Psoas muscle (tissue), 8 donors: ENCODE measurements around the gene FANCM. TPM values are rescaled to one million over a fixed set of nuclear protein-coding genes. Genes with fewer than 3 reads are reported as not detected.

Source experiments
- ATAC-seq, 4 donors: fragments of 200-7000 bp; cut with Tn5 transposase; one replicate each; pipeline ENCODE4 v1.9.1; 2020; ENCODE audit warnings: moderate library complexity in 3 of 4, mild to moderate bottlenecking in 2 of 4
- DNase-seq, 2 donors: peaks; one replicate each; pipeline ENCODE4 v3.0.0-alpha.2; 2020
- H3K27ac ChIP-seq: fragments of 200-600 bp; one replicate; pipeline ENCODE4 v1.8.0; 2022
- H3K27me3 ChIP-seq, 3 donors: fragments of 200-600 bp in 1 of 3; one replicate each; pipeline versions ENCODE4 v1.6.1 to v1.8.0; 2013 to 2022; ENCODE audit warnings: low read length in 2 of 3, mild to moderate bottlenecking in 2 of 3, moderate library complexity in 1 of 3; ENCODE audit not compliant: insufficient read depth in 3 of 3
- H3K36me3 ChIP-seq, 2 donors: fragments of 200-600 bp in 1 of 2; one replicate each; pipeline versions ENCODE4 v1.6.1 to v1.8.0; 2013 to 2022; ENCODE audit warnings: low read depth in 1 of 2, mild to moderate bottlenecking in 1 of 2, moderate library complexity in 1 of 2; ENCODE audit not compliant: insufficient read depth in 1 of 2
- H3K4me1 ChIP-seq: fragments of 200-600 bp; one replicate; pipeline ENCODE4 v1.8.0; 2022
- H3K4me3 ChIP-seq: fragments of 200-600 bp; one replicate; pipeline ENCODE4 v1.8.0; 2022; ENCODE audit warnings: mild to moderate bottlenecking
- H3K9me3 ChIP-seq: fragments of 200-600 bp; one replicate; pipeline ENCODE4 v1.8.0; 2022
- CTCF ChIP-seq: fragments of 200-600 bp; IDR thresholded peaks from one replicate; pipeline ENCODE4 v1.8.0; 2022; ENCODE audit warnings: antibody characterized with exemption
- WGBS, 3 donors: extraction: QIAGEN DNeasy Blood & Tissue Kit; methylation state at CpG; one replicate each; pipeline versions ENCODE4 v1.1.6 to v1.1.7; 2013; 5-methylcytosine and 5-hydroxymethylcytosine counted together
- intact Hi-C, 2 donors: fragments of 100-400 bp; cut with DNase I; formaldehyde crosslinking; loops; one replicate each; pipeline versions ENCODE4 v1.11.0 to v1.14.2; 2022
- polyA plus RNA-seq, 3 donors: library from polyadenylated mRNA; stranded (reverse); fragments of 200-250 nt; gene quantifications; one replicate each; pipeline ENCODE4 v1.2.3, GENCODE V29; 2013
- total RNA-seq, 4 donors: library from RNA; stranded (reverse); fragmentation: NEBNext Ultra II Directional in 2 of 4; extraction: Animal tissue kit (Norgen Biotek cat#: 25700) in 2 of 4; gene quantifications; one replicate each; pipeline versions ENCODE4 v1.2.1 to v1.2.4, GENCODE V29; 2021 to 2023
- donor health status: healthy with polysubstance abuse.
- donor health status: DM: no; HTN: no; CAD: no; lungs with moderate emphysema.
- donor health status: Bipolar disorder and iron deficiency.
- donor health status: healthy.
- donor health status: DM: yes; HTN: yes; CAD: no.
- donor health status: DM: no; HTN: no; CAD: no.
- donor health status: DM: no; HTN: no; CAD: no.
- donor health status: DM: yes; HTN: yes; CAD: no.

Gene FANCM
- total and polyA plus RNA-seq, 7 donors = 1.0 to 2.4 (median 1.7) TPM

- Histone ChIP-seq H3K4me3 (no peak overlapping the region), H3K36me3 (no peaks in the 10 kb centered on the region), H3K9me3 (no peaks in the 10 kb centered on the region), H3K27me3 (no peaks in the 10 kb centered on the region), H3K27ac (no peak overlapping the region), H3K4me1 (no peaks in the 10 kb centered on the region)
- TF ChIP-seq CTCF = no peak
- ATAC-seq = no peak
- intact Hi-C loops = no loop called here
- DNase-seq = no peak
Measured at GRCh38 chr14:45144658-45145057, 8.9 kb downstream of the FANCM start.

- 88 to 97% (median 93%) methylated on average over 3 of the region's 3 CpGs for WGBS, 3 donors
- no peak overlapping the region for H3K27ac ChIP-seq
- H3K4me3 ChIP-seq = no peak overlapping the region
- no peak for DNase-seq
- no peak for ATAC-seq
- TF ChIP-seq CTCF = no peak
- no peaks in the 10 kb centered on the region for H3K36me3 ChIP-seq
- H3K9me3 ChIP-seq = no peaks in the 10 kb centered on the region
- H3K27me3 ChIP-seq = no peaks in the 10 kb centered on the region
- H3K4me1 ChIP-seq = no peaks in the 10 kb centered on the region
- intact Hi-C loops = no loop called here
Measured at GRCh38 chr14:45145214-45145613, 9.5 kb downstream of the FANCM start.

GRCh38 chr14:45149602-45150001 lies 13.9 kb downstream of the FANCM start:
- Histone ChIP-seq H3K9me3 (no peaks in the 10 kb centered on the region), H3K4me3 (no peak overlapping the region), H3K27ac (no peak overlapping the region), H3K4me1 (no peaks in the 10 kb centered on the region), H3K27me3 (no peaks in the 10 kb centered on the region), H3K36me3 (no peaks in the 10 kb centered on the region)
- TF ChIP-seq CTCF = no peak
- ATAC-seq = no peak
- intact Hi-C loops = no loop called here
- DNase-seq = no peak
- WGBS, 3 donors = 93 to 98% (median 95%) methylated on average over 3 of the region's 3 CpGs

- 97 to 98% (median 97%) methylated on average over 4 of the region's 4 CpGs for WGBS, 3 donors
- no peak for DNase-seq
- Histone ChIP-seq H3K4me1 (no peaks in the 10 kb centered on the region), H3K27ac (no peak overlapping the region), H3K9me3 (no peaks in the 10 kb centered on the region), H3K36me3 (no peaks in the 10 kb centered on the region), H3K4me3 (no peak overlapping the region), H3K27me3 (no peaks in the 10 kb centered on the region)
- ATAC-seq = no peak
- intact Hi-C loops = no loop called here
- no peak for TF ChIP-seq CTCF
Measured at GRCh38 chr14:45150386-45150890, 14.7 kb downstream of the FANCM start.

- ATAC-seq (no peak), DNase-seq (no peak)
- no peak overlapping the region for H3K4me3 ChIP-seq
- no peak overlapping the region for H3K27ac ChIP-seq
- no peaks in the 10 kb centered on the region for H3K27me3 ChIP-seq
- intact Hi-C loops = no loop called here
- no peaks in the 10 kb centered on the region for H3K36me3 ChIP-seq
- H3K4me1 ChIP-seq = no peaks in the 10 kb centered on the region
- TF ChIP-seq CTCF = no peak
- H3K9me3 ChIP-seq = no peaks in the 10 kb centered on the region
Measured at GRCh38 chr14:45156067-45156466, 20.3 kb downstream of the FANCM start.
